Cardiac muscle cell (in vitro differentiated cells and primary cell): ENCODE results near the gene NHLRC4. TPM values are rescaled to one million over a fixed set of nuclear protein-coding genes. Genes with fewer than 3 reads are reported as not detected.

Source experiments
- DNase-seq, 2 donors: peaks; one replicate each; pipeline versions ENCODE4 v3.0.0 to v3.0.0-alpha.2; 2010 to 2017; ENCODE audit warnings: low read depth in 1 of 2, low spot score in 1 of 2
- H3K27ac ChIP-seq: fragments of 200-600 bp; sonication (generic); 2 replicates; pipeline ENCODE4 v1.5.1; 2016
- H3K27me3 ChIP-seq: fragments of 200-600 bp; sonication (generic); 2 replicates; pipeline ENCODE4 v1.6.0; 2016; ENCODE audit warnings: control low read depth
- H3K36me3 ChIP-seq: fragments of 200-600 bp; sonication (generic); 2 replicates; pipeline ENCODE4 v1.5.1; 2016; ENCODE audit warnings: control low read depth
- H3K4me1 ChIP-seq: fragments of 200-600 bp; sonication (generic); 2 replicates; pipeline ENCODE4 v1.8.1; 2017; ENCODE audit warnings: low read depth, mild to moderate bottlenecking, mixed run types
- H3K4me3 ChIP-seq: fragments of 200-600 bp; sonication (generic); 2 replicates; pipeline ENCODE4 v1.5.1; 2016; ENCODE audit warnings: mild to moderate bottlenecking
- H3K9me3 ChIP-seq: fragments of 200-600 bp; sonication (generic); 2 replicates; pipeline ENCODE4 v1.5.1; 2017; ENCODE audit warnings: low read depth, mild to moderate bottlenecking, control low read depth
- polyA plus RNA-seq: library from polyadenylated mRNA; unstranded; fragments of >200 nt; fragmentation: Nextera tagmentation; extraction: Ambion mirVana; gene quantifications from 2 replicates; pipeline ENCODE4 v1.2.1, GENCODE V29; 2016
- total RNA-seq: library from RNA; depleted of rRNA; stranded (reverse); fragments of >200 nt; gene quantifications from 2 replicates; pipeline ENCODE4 v1.2.3, GENCODE V29; 2016
- TF ChIP-seq, protein P1 (sequence below): IDR thresholded peaks from 2 replicates; pipeline ENCODE4 v1.5.1; 2012; ENCODE audit warnings: low read depth, mild to moderate bottlenecking, low read length

Gene NHLRC4
- total and polyA plus RNA-seq, 2 experiments from 2014 or later = 2.6 to 3.6 TPM

DNA sequence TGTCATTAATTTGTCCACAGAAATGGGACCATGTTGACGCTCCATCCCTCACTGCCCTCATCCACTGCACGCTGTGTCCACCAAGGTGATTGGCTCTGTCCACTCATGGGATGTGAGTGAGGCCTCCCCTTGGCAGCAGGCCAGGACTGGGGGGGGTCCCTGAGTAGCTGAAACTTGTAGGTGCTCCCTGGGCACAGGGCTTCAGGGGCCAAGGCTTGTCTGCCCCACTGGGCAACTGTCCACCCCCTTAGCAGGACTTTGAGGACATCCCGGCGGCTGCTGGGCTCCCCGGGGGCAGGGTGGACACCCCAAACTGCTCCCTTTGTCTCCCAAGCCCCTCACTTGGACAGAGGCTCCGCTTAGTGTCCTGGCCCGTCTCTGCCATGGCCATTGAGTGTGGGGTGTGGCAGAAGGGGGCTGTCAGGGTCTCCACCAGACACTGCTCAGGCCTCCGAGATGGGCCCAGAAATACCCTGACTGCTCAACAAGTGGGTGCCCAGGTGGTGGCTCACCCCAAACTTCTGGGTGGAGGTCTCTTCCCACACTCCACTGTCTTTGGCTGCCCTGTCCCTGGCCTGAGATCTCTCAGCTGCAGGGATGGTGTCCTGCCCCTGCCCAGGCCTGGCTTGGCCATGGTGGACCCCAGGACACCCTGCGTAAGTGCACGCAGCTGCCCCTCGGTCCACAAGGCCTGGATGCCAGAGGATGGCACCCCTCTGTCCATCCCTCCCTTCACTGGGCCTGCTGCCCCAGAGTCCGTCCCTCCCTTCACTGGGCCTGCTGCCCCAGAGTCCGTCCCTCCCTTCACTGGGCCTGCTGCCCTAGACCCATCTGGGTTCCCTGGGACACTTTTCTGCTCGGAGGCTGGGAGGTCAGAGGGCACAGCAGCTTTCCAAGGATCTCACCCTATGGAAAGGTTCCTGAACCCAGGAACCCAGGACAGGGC, 20.1 kb downstream of the NHLRC4 start:
- TF ChIP-seq, protein P1, sequence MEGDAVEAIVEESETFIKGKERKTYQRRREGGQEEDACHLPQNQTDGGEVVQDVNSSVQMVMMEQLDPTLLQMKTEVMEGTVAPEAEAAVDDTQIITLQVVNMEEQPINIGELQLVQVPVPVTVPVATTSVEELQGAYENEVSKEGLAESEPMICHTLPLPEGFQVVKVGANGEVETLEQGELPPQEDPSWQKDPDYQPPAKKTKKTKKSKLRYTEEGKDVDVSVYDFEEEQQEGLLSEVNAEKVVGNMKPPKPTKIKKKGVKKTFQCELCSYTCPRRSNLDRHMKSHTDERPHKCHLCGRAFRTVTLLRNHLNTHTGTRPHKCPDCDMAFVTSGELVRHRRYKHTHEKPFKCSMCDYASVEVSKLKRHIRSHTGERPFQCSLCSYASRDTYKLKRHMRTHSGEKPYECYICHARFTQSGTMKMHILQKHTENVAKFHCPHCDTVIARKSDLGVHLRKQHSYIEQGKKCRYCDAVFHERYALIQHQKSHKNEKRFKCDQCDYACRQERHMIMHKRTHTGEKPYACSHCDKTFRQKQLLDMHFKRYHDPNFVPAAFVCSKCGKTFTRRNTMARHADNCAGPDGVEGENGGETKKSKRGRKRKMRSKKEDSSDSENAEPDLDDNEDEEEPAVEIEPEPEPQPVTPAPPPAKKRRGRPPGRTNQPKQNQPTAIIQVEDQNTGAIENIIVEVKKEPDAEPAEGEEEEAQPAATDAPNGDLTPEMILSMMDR = no peak
- no peak overlapping the region for H3K27ac ChIP-seq
- no peak overlapping the region for H3K4me3 ChIP-seq
- no peaks in the 10 kb centered on the region for H3K36me3 ChIP-seq
- peak in 1 of 2 donors; percentile 21 for DNase-seq
- H3K4me1 ChIP-seq = peaks cover 19% of the 10 kb centered on the region
- no peaks in the 10 kb centered on the region for H3K27me3 ChIP-seq
- H3K9me3 ChIP-seq = no peaks in the 10 kb centered on the region

DNA sequence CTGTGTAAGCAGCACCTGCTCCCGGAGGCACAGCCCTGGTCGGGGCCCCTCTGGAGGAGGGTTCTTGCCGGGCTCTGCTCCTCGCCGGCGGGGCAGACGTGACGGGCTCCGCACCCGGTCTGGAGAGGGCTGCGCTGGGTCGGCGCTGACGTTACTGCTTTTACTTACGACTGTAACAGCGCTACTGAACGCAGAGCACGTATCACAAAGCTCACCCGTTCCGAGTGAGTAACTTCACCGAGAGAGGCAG, 21.8 kb downstream of the NHLRC4 start:
- Histone ChIP-seq H3K4me1 (peaks cover 17% of the 10 kb centered on the region), H3K27ac (peak overlapping the region; percentile 98), H3K9me3 (no peaks in the 10 kb centered on the region), H3K36me3 (no peaks in the 10 kb centered on the region), H3K4me3 (peak overlapping the region; percentile 80), H3K27me3 (no peaks in the 10 kb centered on the region)
- DNase-seq = peak; percentile 70 to 77
- TF ChIP-seq, protein P1 = no peak

DNA sequence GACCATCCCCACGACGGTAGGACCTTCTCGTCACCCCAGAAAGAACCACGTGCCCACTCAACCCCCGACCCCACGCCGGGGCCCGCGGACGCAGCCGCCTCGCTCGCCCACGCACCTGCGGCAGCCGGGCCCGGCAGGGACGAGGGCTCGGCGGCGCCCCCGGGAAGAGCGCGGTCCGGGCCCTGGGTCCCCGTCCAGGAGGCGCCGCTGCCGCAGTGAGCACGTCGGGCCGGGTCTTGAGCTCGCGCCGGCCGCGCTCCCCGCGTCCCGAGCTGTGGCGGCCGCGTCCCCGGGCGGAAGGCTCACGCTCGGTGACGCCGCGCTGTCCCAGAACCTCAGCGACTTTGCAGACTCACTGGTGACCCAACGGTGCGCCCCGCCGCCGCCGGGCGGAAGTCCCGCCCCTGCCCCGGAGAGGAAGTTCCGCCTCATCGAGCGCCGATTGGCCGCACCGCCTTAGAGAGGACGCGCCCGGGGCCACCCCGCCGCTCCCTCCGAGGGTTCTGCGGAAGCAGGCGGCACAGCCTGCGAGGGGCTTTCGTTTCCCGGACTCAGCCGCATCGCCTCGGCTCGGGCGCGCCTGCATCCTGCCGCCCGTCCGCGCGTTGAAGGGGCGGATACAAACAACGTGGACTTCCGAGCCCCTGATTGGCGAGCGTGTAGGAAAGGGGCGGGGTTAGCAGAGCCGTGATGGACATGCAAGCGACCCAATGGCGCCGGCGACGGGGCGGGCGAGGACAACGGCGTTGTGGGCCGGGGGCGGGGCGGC, 22.3 kb downstream of the NHLRC4 start:
- Histone ChIP-seq H3K4me3 (peak overlapping the region; percentile 80), H3K27me3 (no peaks in the 10 kb centered on the region), H3K27ac (peak overlapping the region; percentile 98), H3K9me3 (no peaks in the 10 kb centered on the region), H3K4me1 (peaks cover 13% of the 10 kb centered on the region), H3K36me3 (no peaks in the 10 kb centered on the region)
- DNase-seq = peak; percentile 95 to 97
- TF ChIP-seq, protein P1 = no peak

DNA sequence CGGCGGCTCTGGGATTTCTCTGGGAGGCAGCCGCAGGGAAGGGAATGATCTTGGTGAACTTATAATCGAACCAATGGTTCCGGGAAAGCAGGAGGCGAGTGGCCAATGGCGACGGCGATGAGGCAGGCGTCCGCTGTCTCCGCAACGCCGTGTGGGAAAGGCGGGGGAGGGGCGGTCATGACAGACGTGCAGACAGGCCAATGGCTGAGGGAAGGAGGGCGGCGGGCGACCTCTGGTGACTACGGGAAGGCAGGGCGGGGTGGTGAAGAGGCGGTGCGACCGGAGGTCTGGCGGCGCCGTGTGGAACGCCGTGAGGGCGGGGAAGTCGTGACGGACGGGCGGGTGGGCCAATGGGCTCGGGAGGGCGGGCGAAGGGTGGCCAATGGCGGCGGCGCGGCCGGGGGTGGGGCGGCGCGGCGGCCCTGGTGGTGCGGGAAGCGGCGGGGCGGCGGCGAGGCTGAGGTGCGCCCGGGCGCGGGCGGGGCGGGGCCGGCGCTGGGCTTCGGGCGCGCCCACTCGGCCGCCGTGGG, 22.9 kb downstream of the NHLRC4 start, which contains the start of gene RAB40C:
TSS of gene RAB40C (plus strand) at position 409 of the 530 bp plus-strand sequence. CDS start 226 bp downstream, outside the sequence.
- DNase-seq = peak; percentile 99
- TF ChIP-seq, protein P1 = no peak
- Histone ChIP-seq H3K27me3 (no peaks in the 10 kb centered on the region), H3K36me3 (no peaks in the 10 kb centered on the region), H3K4me3 (peak within 1 kb of the TSS; percentile 80), H3K4me1 (peaks cover 13% of the 10 kb centered on the region), H3K27ac (peak within 1 kb of the TSS; percentile 98), H3K9me3 (no peaks in the 10 kb centered on the region)

DNA sequence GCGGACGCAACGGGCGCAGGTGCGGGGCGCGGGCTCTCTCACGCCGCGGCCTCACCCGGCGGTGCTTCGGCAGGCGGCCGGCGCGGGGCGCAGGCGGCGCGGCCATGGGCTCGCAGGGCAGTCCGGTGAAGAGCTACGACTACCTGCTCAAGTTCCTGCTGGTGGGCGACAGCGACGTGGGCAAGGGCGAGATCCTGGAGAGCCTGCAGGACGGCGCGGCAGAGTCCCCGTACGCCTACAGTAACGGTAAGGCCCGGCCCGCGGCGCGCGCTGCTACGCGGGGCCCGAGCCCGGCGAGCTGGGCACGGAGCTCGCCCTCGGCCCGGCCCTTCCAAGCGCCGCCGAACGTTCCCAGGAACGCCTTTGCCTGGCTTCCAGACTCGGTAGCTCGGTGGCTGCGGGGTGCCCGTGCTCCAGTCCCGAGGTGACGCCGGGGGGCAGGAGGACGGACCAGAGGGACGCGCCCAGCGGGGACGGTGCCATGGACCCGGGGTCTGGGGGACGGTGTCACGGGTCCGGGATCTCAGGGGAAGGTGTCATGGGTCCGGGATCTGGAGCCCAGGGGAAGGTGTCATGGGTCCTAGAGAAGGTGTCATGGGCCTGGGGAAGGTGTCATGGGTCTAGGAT, 23.5 kb downstream of the NHLRC4 start:
- Histone ChIP-seq H3K9me3 (no peaks in the 10 kb centered on the region), H3K27ac (peak overlapping the region; percentile 87), H3K4me3 (peak overlapping the region; percentile 78), H3K36me3 (no peaks in the 10 kb centered on the region), H3K27me3 (no peaks in the 10 kb centered on the region), H3K4me1 (peaks cover 13% of the 10 kb centered on the region)
- TF ChIP-seq, protein P1 = no peak
- peak; percentile 64 to 66 for DNase-seq
